DMS 273 (cell line): ENCODE measurements around the gene ASTN2.
"Not testable (repeated sequence)": the region's sequence is repeated elsewhere in the genome, so short reads cannot be mapped to it uniquely, and the experiment has no call there.

Source experiments
- DNase-seq: peaks from one replicate; lab custom pipeline; 2025; ENCODE audit not compliant: unreplicated experiment; lab: John Stamatoyannopoulos, UW

Gene ASTN2

DNA sequence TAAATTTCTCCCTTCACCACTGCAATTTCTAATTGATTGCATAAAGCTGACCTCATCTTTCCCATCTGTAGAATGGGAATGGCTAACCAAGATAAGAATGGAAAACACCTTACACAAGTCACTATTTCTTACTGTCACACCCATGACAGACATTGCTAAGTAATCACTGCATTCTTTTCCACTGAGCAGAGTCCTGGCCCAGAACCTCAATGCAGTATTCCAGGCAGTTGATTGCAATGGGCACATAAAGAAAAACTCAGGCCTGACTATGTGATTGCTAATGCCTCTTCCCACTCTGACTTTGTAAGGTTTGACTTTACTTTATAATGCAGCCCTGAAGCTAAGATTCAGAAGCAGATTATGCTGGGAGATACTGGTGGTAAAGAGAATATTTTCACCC, 698.4 kb downstream of the ASTN2 start:
- no peak for DNase-seq

DNA sequence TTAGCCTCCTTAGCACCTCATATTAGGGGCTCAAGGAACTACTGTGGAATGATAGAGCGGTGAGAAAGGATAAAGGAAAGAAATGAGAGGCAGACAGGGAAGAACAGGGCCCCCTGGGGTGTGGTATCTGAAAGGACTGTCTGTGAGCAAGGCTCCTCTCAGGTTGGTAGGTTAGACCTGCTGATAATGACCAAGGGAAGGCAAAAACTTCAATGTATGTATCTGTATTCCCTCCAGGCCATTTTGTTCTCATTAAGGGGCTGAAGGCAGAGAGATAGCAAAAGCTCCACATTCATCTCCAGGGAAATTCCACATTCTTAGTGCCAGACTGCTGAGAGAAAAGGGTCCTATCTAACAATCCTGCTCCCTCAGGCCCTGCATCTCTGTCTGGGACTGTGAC, 699.1 kb downstream of the ASTN2 start:
- no peak for DNase-seq

DNA sequence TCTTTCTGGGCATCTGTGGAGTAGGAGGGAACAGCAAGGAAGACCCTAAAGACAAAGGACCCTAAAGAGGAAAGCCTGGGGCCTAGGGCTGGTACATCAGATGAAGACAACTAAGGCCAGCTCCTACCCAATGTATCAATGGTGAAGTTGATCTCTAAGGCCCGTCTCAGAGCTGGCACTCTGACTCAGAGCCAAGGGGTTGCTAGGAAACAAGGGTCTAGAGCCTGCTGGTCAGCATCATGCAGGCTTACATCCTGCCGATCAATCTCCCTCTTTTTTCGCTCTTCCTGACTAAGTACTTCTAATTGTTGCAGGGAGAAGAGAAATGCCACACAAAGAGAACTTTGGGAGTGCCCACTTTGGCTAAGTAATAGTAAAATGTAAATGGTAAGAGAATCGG, 701.6 kb downstream of the ASTN2 start:
- DNase-seq = peak; percentile 2

DNA sequence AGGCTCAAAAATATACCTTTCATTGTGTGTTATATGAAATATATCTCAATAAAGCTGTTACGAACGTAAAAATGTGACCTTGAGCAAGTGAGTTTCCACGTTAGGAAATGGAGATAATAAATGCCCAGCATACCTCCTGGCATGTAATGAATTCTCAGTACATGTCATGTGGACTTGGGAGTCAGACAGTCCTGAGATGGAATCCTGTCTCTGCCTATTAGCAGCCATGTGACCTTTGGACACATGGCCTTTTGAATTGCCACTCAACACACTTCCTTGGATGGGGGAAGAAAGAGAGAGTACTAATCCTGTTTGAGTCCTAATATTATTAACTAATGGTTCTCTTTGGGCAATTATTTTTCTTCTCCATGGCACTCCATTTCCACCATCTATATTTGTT, 702.1 kb downstream of the ASTN2 start:
- no peak for DNase-seq

DNA sequence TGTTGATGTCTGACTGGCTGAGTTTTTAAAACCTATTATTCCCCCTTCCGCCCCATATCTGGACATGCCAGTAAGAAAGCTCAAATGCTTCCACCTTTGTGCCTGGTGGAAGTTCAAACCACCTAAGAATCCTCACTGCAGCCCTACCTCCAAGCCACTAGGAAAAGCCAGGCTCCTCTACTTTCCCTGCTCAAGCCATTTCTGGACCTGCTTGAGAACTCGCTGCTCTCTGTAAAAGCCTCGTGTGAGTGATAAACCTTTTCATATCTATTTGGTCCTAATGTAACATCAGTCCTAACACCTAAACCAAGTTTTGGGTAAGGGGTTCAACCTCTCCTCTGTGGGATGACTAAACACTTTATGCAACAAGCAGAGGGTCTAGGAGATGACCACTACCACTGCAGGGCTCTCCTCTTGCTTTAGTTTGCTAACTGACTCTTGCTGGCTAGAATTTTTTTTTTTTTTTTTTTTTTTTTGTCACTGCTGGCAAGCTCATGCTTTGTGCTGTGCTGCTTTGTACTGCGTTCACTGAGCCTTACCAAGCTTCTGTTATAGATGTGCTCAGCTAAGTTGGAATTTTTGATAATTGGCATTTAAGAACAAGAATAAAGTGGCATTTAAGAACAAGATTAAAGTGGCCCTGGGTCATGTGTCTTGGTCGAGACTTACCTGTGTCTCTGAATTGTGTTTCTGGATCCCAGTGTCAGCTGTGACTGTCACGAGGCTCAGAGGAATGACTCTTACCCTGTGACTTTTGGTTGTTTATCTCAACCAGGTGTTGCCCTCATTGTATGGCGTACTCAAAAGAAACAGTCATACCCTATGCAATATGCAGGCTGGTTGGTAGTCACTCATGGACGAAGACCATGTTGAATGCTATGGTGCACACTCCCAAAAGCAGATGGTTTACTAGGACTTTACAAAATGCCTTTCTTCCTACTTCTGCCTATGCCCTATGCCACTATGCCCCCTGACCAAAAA, 708.3 kb downstream of the ASTN2 start:
- no peak for DNase-seq

DNA sequence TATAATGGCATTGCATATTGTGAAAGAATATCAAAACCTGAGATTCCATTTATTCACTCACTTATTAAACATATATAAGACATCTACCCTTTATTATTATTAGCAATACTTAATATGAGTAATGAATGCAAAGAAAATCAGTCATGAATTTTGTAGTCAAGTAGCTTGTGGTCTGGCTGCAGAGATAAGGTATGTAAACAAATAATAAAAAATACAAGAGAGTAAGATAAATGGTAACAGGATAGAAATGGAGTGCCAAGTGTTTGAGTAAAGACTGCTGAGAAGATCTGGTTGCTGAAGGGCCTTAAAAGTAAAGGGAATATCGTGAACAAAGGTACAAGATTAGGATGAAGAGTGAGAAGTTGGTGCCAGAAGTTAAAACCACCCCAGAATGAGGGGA, 709.3 kb downstream of the ASTN2 start:
- no peak for DNase-seq

DNA sequence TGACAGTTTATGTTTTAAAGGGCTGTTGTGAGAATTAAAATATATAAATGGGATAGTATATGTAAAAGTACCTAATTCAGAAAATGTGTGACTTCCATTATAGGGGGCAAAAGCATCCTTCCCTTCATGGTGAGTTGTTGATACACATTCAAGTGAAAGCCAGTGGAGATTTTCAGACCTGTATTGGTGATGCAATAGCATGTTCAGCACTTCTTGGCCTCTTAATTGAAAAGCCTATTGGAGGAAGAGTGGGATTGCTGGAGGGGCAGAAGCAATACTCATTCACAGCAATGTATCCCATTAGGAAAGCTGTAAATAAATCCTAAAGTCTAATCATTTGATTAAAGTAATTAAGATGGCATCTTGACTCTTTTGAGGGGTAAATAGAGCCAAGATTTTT, 710.4 kb downstream of the ASTN2 start:
- DNase-seq = no peak

DNA sequence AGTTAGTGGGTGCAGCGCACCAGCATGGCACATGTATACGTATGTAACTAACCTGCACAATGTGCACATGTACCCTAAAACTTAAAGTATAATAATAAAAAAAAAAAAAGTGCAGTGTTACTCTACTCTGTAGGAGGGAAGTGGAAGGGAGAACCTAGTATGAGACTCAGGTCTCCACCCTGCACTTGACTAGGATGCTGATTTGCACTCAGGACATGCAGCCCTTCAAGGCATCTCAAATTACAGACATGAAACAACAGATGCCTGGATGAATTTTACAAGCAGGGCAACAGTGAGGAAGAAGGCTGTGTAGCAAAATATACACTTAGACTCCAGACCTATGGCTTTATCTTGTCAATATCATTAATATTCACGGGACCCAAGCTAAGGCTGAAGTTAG, 711.2 kb downstream of the ASTN2 start:
- peak; percentile 14 for DNase-seq

DNA sequence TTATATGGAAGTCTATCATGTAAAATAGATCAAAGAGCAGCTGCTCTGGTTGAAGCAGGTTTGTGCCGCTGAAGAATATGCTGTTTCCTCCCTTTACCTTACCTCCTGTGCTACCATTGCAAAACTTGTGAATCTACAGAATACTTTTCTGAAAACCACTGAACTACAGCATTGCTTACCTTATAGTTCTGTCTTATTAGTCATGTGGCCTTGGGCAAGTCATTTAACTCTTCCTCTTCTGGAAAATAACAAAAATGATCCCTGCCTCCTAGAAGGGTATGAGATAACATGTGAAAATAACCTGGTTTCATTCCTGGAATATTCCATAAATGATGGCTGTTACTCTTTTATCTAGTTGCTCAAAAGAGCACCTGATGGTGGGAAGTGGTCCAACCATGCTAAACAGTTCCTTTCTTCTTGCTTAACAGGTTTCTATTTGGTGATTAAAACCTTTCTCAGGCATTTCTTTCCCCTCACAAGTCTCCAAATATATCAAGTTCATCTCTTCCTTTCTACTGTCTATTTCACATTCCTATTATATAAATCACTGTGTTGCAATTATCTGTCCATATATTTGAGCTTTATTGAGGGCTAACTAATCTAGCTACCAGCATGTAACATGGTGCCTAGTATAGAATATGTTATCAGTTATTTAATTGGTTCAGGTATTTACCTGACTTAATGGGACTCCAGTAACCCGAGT, 712.8 kb downstream of the ASTN2 start:
- DNase-seq = no peak

DNA sequence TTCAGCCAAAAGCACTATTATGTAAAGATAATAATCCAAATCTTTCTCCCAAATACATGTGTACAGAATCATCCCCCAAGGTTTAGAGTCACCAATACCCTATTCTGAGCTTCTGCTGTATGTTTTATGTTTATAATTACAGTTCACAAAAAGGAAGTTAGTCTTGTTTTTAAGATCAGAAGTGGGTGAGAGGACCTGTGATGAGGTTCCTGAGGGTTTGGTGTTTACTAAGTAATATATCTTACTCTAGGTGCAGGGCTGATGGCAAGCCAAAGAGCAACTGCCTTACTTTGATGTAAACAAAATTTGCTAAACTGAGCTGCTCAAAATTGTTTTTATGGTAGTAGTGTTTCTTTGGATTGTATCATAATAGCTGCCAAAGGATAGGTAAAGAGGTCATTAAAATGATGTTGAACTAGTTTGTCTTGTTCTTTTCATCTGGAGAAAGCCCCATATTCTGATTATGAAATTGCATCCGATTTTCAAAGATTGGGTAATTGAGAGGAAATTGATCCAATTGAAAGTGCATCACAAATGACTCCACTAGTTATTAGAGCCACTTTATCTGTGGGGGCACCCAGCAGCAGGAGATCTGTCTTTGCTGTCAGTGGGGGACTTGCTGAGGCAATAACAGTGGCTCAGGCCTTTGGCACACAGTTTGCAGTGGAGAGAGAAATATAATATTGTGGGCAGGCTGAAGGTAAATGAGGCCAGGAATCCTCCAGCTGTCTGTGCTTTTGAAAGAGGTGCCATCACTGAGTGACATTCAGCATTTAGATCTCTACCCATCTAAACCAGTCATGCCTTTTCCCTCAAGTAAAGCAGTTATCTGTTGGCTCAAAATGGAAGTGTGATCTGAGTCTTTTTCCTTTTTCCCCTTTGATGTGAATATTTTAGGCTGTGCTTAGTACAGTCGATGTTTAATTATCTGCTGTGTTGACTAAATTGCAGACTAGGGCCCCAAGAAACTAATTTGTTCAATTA, 713.7 kb downstream of the ASTN2 start:
- DNase-seq = peak; percentile 28

DNA sequence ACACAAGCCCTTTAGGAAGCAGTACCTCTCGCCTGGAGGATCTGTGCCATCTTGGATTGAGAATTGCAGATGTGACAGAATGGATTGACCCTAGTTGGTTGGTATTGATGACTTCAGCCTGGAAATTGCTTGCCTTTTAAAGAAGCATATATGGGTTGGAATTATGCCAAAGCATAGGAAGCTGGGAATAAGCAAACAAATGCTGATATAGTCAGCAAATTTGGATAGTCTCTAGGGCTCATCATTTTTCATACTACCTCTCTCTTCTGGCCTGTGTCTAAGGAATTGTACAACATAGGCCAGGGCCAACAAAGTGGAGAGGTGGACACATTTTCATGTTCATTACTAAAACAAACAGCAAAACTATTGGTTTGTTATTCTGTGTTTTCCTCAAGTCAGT, 714.6 kb downstream of the ASTN2 start:
- DNase-seq = no peak

DNA sequence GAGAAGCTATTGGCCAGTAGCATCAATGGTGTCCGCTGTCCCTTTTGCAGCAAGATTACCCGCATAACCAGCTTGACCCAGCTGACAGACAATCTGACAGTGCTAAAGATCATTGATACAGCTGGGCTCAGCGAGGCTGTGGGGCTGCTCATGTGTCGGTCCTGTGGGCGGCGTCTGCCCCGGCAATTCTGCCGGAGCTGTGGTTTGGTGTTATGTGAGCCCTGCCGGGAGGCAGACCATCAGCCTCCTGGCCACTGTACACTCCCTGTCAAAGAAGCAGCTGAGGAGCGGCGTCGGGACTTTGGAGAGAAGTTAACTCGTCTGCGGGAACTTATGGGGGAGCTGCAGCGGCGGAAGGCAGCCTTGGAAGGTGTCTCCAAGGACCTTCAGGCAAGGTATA, 717.0 kb downstream of the ASTN2 start:
- no peak for DNase-seq

DNA sequence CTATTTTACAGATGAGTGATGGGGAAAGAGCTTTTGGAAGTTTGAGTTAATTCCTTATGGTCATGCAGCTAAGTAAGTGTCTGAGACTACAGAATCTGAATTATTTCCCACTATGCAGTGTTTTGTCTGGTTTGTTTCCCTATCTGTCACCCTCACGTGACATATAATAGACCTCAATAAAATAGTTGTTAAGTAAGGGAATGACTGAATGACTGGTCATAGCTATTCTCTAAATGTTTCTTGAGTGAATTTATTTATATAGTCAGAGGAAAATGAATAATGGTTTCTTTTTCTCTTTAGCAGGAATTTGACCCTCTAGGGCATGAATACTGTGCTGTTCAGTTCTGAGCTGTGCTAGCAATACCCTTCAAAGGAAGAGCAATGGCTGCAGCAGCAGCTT, 717.5 kb downstream of the ASTN2 start:
- no peak for DNase-seq

DNA sequence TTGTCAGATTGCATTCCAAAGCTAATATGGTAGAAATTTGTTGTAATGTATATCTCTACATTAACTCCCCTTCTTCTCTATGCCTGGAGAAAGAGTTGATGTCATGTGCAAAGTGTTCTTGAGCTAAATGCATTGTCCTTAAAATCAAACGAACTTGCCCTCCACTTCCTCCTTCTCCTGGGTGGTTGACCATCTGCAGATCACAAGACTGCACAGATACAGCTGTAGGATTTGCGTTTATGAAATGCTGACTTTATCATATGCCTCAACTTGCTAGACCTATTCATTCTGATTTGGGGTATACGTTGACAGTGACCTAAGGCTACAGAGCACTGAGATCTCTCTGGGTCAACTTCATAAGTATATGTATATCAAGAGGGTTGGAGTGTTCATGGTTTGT, 719.4 kb downstream of the ASTN2 start:
- DNase-seq = no peak

DNA sequence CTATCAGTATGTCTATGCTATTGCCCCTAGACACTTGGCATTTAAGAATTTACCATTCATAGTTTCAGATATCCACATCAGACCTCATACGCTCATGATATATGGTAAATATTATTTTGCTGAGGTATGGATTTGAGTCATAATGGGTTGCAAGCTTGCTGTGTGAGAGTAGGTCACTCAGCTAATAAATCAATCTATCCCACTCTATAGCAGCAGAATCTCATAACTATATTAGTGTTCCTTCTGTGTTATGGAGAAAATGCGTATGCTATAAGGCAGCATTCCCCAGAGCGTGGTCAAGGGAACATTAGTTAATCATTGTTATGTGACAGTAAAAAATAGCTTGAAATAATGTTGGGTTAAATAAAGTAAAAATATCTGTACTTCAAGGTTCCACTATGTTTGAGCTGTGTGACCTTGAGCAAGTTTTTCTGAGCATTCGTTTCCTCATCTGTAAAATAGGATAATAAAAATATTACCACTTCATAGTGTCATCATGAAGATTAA, 720.0 kb downstream of the ASTN2 start:
- DNase-seq = no peak

DNA sequence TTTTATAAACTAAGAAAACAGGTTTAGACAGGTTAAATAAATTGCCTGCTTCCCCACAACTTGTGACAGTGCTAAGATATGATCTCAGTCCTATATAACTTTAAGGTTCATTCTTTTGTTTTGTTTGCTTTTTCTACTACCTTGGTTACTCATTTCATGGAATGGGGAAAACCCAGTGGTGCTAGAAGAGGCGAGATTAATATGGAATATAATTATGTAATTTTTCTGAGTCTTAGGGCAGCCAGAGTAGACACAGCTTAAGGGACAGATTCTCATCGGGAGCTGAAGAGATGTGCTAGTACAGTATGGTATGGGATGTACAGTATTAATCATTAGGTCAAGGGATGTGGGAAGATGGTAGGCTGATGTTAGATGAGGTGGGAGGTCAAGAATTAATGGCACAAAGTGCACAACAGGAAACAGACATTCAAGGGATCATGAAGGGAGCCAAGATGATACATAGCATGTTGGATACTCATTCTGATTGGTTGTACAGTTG, 721.6 kb downstream of the ASTN2 start:
- DNase-seq = no peak

DNA sequence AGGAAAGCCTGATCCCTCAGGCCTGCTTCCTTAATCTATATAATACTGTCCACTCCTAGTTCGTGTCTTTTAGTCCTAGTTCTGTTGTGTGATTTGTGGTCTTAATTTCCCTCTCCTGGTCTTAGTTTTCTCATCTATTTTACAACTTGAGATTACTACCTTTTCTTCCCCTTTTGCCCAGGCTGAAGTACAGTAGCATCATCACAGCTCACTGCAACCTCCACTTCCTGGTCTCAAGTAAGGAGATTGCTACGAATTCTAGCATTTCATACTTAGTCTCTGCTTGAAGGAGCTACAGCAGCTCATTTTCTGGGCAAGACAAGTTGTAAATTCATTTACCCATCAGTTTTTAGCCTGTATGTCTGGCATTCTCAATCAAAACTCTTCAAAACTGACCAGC, 722.2 kb downstream of the ASTN2 start:
- DNase-seq = no peak

DNA sequence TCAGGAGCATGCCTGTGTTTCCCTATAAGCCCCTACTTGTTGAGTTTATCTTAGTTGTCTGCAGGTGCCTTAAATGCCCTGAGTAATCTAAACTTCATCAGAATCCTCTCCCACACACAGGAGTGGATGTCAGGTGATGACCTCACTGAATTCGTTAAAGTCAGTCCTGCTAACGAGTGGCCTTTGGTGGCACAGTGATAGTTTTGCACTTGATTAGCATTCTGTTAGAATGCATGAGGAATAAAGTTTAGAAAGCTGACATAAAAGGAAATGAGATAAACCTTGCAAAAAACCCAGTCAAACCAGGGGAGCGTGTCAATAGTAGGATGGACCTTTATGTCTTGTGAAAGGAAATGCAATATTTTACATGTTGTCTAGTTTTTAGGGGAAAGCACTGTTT, 723.2 kb downstream of the ASTN2 start:
- no peak for DNase-seq

DNA sequence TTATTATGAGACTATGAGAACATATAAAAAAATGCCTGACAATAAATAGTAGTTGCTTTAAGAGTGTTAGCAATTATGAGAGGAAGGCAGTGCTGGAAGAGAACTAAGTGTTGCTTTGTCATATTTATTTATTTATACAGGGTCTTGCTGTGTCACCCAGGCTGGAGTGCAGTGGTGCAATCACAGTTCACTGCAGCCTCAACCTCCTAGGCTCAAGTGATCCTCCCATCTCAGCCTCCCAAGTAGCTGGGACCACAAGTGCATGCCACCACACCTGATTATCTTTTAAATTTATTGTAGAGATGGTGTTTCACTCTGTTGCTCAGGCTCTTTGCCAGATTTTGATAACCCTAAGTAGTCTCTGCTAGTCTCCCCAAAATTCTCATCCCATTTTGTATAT, 724.1 kb downstream of the ASTN2 start:
- not testable (repeated sequence) for DNase-seq

DNA sequence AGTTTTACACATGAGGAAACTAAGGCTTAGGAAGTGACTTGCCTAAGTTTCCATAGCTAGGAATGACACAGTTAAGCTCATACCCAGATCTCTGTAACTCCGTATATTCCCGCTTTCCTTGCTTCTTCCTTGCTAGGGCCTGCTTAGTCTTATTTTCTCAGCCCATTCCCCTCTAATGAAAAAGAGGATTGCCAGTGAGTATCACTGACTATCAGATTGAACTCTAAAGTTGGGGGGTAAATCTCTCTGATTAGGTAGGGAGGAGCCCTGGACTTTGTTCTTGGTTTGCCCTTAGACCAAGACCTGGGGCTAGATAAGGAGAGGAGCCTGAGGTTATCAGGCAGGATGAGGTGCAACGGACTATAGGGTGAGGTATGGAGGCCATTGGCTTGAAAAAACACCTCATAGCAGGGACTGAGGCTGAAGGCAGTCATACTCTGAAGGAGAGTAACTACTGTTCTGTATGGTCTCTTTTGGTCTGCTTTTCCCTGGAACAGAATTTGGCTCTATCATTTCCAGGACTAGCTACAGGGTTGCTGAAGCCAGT, 725.3 kb downstream of the ASTN2 start:
- DNase-seq = no peak
